Measurements from ENCODE around the gene TRIM28.
"Not testable (repeated sequence)": the region's sequence is repeated elsewhere in the genome, so short reads cannot be mapped to it uniquely, and the experiment has no call there.

Gene TRIM28

DNA sequence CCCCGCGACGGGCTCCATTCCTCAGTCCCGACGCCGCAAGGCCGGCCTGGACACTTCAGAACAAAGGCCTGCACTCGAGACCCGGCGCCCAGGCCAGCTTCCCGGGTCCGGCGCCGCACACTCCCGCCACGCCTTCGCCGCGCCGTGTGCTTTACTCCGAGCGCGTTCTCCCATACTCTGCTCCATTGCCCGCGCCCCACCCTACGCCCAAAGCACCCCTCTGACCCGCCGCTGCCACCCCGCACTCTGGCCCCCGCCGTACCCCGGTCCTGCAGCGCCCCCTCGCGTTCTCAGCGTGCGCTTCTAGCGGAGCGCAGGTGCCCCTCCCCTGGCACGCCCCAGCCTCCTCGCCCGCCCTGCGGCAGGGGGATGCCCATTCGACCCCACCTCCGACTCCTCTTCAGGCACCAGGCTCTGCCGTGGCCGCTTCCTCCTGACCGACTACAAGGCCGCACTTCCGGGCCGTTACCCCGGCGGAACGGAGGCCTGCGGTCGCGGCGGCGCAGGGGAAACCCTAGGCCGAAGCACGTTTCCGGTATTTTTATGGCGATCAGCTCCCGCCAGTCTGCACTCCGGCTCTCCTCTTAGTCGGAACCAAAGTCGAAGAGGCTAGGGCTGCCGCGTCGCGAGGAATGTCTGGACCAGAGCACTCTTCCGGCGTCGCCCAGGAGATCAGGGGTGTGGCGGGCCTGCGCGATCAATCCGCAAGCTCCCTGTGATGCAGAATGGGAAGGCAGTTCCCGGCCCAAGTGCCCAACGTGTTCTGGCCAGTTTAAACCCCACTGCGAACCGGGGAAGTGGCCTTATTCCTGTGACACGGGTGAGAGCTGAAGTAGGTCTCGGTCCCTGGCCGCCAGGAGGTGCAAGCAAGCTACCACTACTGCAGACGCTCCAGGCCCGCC is 24.3 kb upstream of the TRIM28 start, which contains the start of gene ZBTB45:
TSS of gene ZBTB45 (minus strand) at position 456 of the 902 bp plus-strand sequence. CDS start 2,137 bp downstream, outside the sequence.
- DNase-seq (ENCODE audit: low spot score): peak; percentile 92

DNA sequence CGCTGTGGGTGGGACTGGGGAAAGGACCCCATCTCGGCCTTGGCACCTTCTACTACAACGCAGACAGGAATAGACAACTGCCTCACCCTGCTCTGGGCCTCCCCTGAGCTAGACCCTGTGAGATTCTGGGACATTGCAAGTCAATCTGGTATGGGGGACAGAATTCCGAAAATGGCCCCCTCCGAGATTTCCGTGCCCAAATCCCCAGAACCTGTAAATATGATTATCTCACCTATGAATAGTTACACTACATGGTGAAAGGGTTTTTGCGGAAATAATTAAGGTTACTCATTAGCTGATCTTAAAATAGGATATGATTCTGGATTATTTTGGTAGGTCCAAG is 23.6 kb upstream of the TRIM28 start:
- no peak for DNase-seq (ENCODE audit: low spot score)

- DNase-seq (ENCODE audit: low spot score): no peak
These were observed 22.2 kb upstream of the TRIM28 start for GRCh38 chr19:58521651-58522050.

DNA sequence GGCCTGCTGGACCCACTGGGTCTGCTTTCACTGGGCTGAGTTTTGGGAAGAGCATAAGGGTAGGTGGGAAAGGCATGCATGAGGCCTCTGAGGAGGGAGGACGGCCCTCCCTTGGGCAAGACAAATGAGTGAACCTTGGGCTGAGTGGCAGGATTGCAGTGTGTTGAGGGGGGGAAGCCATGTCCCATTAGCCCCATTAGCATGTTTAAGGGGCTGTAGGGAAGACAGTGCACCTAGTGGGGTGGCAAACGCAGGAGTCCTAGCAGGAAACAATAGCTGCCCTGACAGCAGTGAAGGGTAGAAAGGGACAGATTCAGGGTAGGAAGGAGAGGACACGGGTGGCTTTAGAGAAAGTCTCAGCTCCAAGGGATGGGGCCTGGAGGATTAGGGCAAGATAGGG is 21.2 kb upstream of the TRIM28 start:
- no peak for DNase-seq (ENCODE audit: low spot score)

DNA sequence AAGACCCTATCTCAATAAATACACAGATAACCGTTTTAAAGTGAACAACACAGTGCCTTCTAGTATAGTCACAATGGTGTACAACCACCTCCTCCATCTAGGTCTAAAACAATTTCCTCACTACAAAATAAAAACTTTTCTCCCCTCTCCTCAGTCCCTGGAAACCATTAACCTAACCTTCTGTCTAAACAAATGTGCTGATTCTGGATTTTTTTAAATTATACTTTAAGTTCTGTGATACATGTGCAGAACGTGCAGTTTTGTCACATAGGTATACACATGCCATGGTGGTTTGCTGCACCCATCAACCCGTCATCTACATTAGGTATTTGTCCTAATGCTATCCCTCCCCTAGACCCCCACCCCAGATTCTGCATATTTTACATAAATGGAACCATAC is 14.5 kb upstream of the TRIM28 start:
- no peak for DNase-seq (ENCODE audit: low spot score)

DNA sequence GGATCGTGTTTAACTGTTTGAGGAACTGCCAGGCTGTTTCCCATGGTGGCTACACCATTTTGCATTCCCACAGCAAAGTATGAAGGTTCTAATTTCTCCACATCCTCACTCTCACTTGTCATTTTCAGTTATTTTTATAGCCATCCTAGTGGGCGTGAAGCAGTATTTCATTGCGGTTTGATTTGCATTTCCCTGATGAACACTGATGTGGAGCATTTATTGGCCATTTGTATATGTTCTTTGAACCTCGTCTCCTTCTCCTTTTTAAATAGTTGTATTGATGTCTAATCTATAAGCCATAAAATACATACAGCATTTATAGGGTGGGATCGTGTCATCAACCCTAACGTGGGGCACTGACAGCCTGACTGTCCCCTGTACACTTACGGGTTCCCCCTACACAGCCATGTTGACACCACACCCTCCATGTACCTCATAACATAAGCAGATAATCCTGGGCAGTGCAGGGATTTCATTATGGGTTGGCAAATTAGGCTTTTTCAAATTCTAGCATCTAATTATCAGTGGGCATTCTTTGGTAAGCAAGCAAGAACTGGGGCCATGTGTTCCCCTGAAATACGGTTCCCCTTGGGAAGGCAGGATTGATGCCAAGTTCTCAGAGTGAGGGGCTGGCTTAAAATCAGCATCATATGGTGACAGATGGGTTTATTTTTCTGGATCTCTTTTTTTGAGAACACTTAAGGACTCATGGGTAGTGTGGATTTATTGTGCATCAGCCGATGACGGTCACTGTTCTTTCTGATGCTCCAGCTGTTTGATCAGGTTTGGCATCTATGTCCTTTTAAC is 12.6 kb upstream of the TRIM28 start:
- no peak for DNase-seq (ENCODE audit: low spot score)

DNA sequence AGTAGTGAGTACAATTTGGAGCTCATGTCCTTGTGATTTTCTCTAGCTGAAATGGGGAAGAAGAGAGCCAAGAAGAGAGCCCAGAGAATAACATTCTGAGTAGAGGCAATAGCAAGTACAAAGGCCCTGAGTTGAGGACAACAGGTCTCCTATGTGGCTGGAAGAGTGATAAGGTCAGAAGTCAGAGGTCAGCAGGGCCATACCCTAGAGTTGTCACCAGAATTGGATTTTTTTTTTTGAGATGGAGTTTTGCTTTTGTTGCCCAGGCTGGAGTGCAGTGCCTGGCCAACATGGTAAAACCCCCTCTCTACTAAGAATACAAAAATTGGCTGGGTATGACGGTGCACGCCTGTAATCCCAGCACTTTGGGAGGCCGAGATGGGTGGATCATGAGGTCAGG is 8.0 kb upstream of the TRIM28 start:
- DNase-seq (ENCODE audit: low spot score): no peak

GRCh38 chr19:58536852-58537798 is 6.7 kb upstream of the TRIM28 start:
- DNase-seq (ENCODE audit: low spot score): no peak

DNA sequence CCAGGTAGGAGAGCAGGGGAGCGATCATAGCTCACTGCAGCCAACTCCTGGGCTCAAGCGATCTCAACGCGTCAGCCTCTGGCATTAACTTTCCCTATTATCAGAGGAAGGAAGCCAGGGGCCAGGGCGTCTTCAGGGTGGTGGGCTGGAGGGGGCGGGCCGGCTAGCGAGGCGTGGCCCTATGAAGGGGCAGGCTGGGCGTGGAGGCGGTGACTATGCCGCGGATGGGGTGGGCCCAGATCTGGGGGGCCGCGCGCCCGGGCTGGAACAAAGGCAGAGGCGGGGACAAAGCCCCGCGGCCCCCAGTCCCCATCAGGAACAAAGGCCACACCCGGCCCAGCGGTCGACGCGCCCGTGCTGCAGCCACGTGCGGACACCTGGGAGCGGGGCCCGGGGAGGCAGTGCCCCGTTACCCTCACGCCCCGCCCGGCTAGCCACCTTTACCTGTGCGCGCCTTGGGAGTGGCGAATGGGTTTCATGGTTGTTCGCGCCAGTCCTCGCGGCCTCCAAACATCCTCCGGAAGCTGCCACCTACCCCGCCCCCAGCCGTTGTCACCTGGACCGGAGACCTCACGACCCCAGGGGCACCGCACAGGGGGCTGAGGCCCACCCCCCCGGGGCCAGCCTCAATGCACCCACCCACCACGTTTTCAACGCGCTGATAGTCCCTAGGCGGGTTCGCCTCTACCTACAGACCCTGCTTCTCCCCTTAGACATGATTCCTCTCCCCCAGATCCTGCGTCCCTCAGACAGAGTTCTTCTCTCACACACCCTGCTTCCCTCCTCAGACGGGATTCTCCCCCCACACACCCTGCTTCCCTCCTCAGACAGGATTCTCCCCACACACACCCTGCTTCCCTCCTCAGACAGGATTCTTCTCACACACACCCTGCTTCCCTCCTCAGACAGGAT is 5.4 kb upstream of the TRIM28 start:
- DNase-seq (ENCODE audit: low spot score): no peak

DNA sequence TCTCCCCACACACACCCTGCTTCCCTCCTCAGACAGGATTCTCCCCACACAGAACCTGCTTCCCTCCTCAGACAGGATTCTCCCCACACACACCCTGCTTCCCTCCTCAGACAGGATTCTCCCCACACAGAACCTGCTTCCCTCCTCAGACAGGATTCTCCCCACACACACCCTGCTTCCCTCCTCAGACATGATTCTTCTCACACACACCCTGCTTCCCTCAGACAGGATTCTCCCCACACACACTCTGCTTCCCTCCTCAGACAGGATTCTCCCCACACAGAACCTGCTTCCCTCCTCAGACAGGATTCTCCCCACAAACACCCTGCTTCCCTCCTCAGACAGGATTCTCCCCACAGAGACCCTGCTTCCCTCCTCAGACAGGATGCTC is 4.7 kb upstream of the TRIM28 start:
- not testable (repeated sequence) for DNase-seq (ENCODE audit: low spot score)

DNA sequence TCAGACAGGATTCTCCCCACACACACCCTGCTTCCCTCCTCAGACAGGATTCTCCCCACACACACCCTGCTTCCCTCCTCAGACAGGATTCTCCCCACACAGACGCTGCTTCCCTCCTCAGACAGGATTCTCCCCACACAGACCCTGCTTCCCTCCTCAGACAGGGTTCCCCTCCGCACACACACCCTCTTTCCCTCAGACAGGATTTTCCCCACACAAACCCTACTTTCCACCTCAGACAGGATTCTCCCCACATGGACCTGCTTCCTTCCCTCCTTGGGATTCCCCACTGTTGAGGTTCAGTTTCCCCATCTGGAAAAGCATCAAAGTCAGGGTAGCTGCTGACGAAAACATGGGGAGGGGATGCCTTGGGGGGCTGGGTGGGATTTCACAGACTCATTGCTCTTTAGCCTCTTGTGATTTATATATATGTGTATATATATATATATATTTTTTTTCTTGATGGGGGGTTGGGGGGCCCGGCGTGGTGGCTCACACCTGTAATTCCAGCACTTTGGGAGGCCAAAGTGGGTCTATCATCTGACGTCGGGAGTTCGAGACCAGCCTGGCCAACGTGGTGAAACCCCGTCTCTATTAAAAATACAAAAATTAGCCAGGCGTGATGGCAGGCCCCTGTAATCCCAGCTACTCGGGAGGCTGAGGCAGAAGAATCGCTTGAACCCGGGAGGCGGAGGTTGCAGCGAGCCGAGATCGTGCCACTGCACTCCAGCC is 1.1 kb upstream of the TRIM28 start:
- not testable (repeated sequence) for DNase-seq (ENCODE audit: low spot score)

- DNase-seq (ENCODE audit: low spot score): peak; percentile 89
These were observed 874 bp downstream of the TRIM28 start for GRCh38 chr19:58544591-58545285.

DNA sequence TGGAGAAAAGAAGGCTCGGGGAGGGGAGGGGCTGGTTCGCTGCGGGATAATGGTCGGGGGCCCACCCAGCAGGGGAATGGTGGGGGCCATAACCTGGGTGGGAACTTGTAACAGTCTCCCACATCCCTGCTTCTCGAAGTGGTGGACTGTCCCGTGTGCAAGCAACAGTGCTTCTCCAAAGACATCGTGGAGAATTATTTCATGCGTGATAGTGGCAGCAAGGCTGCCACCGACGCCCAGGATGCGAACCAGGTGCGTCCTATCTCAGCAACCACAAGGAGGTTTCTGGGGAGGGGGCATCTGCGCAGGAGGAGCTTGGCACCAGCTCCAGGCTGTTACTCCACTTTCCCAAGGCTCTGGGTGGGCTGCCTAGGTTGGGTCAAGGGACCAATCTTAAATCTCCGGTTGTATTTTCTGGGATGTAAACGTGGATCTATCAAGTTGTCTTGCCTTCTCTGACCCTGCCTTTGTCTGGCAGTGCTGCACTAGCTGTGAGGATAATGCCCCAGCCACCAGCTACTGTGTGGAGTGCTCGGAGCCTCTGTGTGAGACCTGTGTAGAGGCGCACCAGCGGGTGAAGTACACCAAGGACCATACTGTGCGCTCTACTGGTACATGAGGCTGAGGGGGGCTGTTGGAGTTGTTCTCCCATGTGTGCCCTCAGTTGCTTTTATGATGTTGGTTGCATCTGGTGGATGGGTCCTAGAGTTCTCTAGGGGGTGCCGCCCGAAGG is 1.6 kb downstream of the TRIM28 start:
- no peak for DNase-seq (ENCODE audit: low spot score)

- no peak for DNase-seq (ENCODE audit: low spot score)
These were observed 2.2 kb downstream of the TRIM28 start for GRCh38 chr19:58546019-58546530.

- DNase-seq (ENCODE audit: low spot score): no peak
These were observed 3.8 kb downstream of the TRIM28 start for GRCh38 chr19:58547323-58548312.

DNA sequence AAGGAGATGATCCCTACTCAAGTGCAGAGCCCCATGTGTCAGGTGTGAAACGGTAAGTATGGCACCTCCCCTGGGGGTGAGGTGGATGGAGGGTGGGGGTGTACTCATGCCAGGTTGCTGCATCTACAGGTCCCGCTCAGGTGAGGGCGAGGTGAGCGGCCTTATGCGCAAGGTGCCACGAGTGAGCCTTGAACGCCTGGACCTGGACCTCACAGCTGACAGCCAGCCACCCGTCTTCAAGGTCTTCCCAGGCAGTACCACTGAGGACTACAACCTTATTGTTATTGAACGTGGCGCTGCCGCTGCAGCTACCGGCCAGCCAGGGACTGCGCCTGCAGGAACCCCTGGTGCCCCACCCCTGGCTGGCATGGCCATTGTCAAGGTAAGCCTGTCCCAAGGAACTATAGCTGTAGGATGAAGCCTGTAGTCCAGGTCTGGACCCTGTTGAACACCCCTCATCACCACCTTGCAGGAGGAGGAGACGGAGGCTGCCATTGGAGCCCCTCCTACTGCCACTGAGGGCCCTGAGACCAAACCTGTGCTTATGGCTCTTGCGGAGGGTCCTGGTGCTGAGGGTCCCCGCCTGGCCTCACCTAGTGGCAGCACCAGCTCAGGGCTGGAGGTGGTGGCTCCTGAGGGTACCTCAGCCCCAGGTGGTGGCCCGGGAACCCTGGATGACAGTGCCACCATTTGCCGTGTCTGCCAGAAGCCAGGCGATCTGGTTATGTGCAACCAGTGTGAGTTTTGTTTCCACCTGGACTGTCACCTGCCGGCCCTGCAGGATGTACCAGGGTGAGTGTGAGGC is 5.2 kb downstream of the TRIM28 start:
- DNase-seq (ENCODE audit: low spot score): no peak

Measured in AG08395 (cell line).